NT2/D1 (cell line): ENCODE results near the gene FHDC1.

Source experiments
- DNase-seq: peaks from one replicate; pipeline ENCODE4 v3.0.0-alpha.2; 2011; ENCODE audit warnings: low read depth, low spot score
- H3K27me3 ChIP-seq: 2 replicates; pipeline ENCODE4 v1.6.0; 2011; ENCODE audit warnings: mild to moderate bottlenecking; ENCODE audit not compliant: insufficient read length, insufficient read depth
- H3K36me3 ChIP-seq: 2 replicates; pipeline ENCODE4 v1.6.1; 2011; ENCODE audit warnings: mild to moderate bottlenecking, low read length, mixed read lengths; ENCODE audit not compliant: insufficient read depth, insufficient read length
- H3K4me1 ChIP-seq: 2 replicates; pipeline ENCODE4 v1.5.1; 2011; ENCODE audit not compliant: insufficient read depth, insufficient read length
- H3K4me3 ChIP-seq: 2 replicates; pipeline ENCODE4 v1.5.1; 2011; ENCODE audit warnings: low read depth; ENCODE audit not compliant: insufficient read length
- H3K9ac ChIP-seq: 2 replicates; pipeline ENCODE4 v1.6.0; 2011; ENCODE audit warnings: low read depth; ENCODE audit not compliant: insufficient read length
- H3K9me3 ChIP-seq: 2 replicates; pipeline ENCODE4 v1.5.1; 2011; ENCODE audit warnings: mild to moderate bottlenecking, low read length; ENCODE audit not compliant: insufficient read depth
- SUZ12 ChIP-seq: IDR thresholded peaks from 2 replicates; pipeline ENCODE4 v1.6.1; 2011; ENCODE audit not compliant: insufficient read length, insufficient read depth; ENCODE audit errors: extremely low read depth
- YY1 ChIP-seq: IDR thresholded peaks from 2 replicates; pipeline ENCODE4 v1.6.1; 2011; ENCODE audit not compliant: insufficient read length, insufficient read depth
- ZNF274 ChIP-seq: IDR thresholded peaks from 2 replicates; pipeline ENCODE4 v1.6.1; 2011; ENCODE audit warnings: mild to moderate bottlenecking, low read depth, low read length

Gene FHDC1

DNA sequence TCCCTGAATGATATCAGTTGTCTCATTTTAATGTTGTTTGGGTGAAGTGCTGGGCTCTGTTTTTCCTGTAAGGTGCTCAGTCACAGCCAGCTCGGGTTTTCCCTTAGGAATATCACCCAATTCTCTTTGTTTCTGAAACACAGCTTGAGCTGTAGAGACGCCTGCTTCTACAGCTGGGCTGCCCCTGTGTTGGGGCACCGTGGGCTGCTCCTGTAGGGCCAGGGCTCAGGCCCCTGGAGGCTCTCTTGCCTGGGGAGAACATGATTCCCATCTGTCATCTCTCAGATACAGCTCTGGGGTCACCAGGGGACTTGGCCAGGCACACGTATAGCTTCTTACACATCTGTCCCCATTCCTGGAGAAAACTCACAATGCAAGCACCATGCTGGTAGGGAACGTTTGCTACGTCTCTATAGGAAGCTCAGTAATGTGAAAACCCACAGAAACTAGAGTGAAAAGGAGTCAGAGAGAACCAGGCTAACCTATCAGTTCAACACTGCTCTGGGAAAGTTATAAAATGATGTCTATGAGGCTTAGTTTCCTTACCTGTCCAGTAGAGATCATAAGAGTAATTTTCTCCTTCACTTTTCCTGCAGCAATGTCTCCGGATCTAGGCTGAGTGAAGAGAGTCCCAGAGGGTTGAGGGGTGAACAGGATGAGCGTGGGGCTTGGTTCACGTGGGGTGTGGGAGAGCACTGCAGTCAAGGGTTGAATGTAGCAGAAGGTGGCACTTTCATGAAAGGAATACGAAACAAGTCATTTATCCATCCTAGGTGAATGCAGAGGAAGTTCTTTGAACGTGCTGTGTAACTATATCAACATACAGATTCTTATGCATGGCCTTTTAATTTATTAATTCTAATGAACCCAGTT, 14.5 kb downstream of the FHDC1 start:
- Histone ChIP-seq H3K4me3 (no peak overlapping the region), H3K9me3 (no peaks in the 10 kb centered on the region), H3K4me1 (no peaks in the 10 kb centered on the region), H3K9ac (no peak overlapping the region), H3K27me3 (no peaks in the 10 kb centered on the region), H3K36me3 (no peaks in the 10 kb centered on the region)
- TF ChIP-seq YY1 (no peak), SUZ12 (no peak), ZNF274 (no peak)
- DNase-seq: no peak

- Histone ChIP-seq H3K9ac (no peak overlapping the region), H3K36me3 (no peaks in the 10 kb centered on the region), H3K4me1 (no peaks in the 10 kb centered on the region), H3K9me3 (no peaks in the 10 kb centered on the region), H3K27me3 (no peaks in the 10 kb centered on the region), H3K4me3 (no peak overlapping the region)
- DNase-seq: no peak
- no peak for TF ChIP-seq YY1
- TF ChIP-seq SUZ12: no peak
- no peak for TF ChIP-seq ZNF274
Observed at GRCh38 chr4:152951348-152951747, 15.2 kb downstream of the FHDC1 start.

- TF ChIP-seq ZNF274 (no peak), YY1 (no peak), SUZ12 (no peak)
Observed at GRCh38 chr4:152953514-152953913, 17.4 kb downstream of the FHDC1 start.

GRCh38 chr4:152954741-152955140, 18.6 kb downstream of the FHDC1 start:
- no peaks in the 10 kb centered on the region for H3K36me3 ChIP-seq
- H3K4me3 ChIP-seq: no peak overlapping the region
- no peaks in the 10 kb centered on the region for H3K27me3 ChIP-seq
- no peak for TF ChIP-seq ZNF274
- TF ChIP-seq SUZ12: no peak
- no peak for TF ChIP-seq YY1
- no peak overlapping the region for H3K9ac ChIP-seq
- DNase-seq: no peak
- no peaks in the 10 kb centered on the region for H3K4me1 ChIP-seq
- no peaks in the 10 kb centered on the region for H3K9me3 ChIP-seq

More at GRCh38 chr4:152953514-152953913, 17.4 kb downstream of the FHDC1 start:
- H3K4me3 ChIP-seq: no peak overlapping the region
- no peak overlapping the region for H3K9ac ChIP-seq
- H3K27me3 ChIP-seq: no peaks in the 10 kb centered on the region
- DNase-seq: no peak
- no peaks in the 10 kb centered on the region for H3K9me3 ChIP-seq
- no peaks in the 10 kb centered on the region for H3K36me3 ChIP-seq
- H3K4me1 ChIP-seq: no peaks in the 10 kb centered on the region

DNA sequence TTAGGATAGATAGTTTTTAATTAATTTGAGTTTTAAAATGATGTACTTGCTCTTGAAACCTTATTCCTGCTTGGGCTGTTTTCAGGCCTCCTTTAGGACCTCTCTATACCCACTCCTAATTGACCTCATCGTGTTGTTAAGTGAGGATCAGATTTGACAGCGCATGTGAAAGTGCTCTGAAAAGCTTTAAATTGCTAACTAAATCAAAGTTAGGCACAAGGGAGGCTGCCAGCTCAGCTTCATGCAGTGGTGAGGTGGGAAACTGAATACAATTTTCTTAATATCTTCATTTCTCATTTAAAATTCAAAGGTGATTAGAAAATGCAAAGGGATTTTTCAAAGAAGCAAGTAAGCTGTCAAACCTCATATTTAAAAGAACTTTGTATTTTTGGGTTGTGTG, 20.0 kb downstream of the FHDC1 start:
- no peak for TF ChIP-seq SUZ12
- no peak for TF ChIP-seq ZNF274
- TF ChIP-seq YY1: no peak
- DNase-seq: no peak
- no peaks in the 10 kb centered on the region for H3K36me3 ChIP-seq
- H3K4me3 ChIP-seq: no peak overlapping the region
- H3K4me1 ChIP-seq: no peaks in the 10 kb centered on the region
- H3K27me3 ChIP-seq: no peaks in the 10 kb centered on the region
- H3K9me3 ChIP-seq: no peaks in the 10 kb centered on the region
- no peak overlapping the region for H3K9ac ChIP-seq

DNA sequence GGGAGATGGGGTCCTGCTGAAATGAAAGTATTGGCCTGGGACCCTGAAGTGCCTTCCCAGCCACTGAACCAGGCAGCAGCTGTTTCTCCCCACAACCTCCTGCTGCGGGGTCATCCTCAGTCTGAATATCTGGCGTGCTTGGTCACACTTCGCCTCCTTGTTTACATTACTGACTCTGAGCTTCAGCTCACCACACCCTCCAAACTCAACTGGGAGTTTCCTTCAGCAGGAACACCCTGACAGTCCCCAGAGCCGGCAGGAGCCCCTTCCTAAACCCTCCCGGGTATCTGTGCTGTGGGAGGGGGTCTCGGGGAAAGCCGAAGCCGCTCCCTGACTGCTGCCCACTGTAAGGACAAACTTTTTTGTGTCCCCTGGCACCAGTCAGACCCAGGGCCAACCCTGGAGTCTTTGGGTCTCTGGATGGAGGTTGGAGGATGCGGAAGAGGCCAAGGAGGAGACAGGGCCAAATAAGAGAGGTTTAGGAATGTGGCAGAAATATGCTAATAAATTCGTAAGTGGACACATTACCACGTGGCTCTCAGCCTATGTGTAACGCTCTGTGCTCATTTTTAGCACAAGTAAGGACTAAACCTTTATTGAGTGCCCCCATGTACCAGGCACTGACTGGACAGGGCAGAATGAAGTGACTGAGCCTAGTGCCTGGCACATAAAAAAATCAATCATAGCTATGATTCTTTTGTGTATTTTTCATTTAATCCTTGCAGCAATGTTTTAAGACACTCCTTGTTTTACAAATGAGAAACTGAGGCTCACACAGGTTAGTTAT, 20.7 kb downstream of the FHDC1 start:
- Histone ChIP-seq H3K4me3 (no peak overlapping the region), H3K9me3 (no peaks in the 10 kb centered on the region), H3K36me3 (no peaks in the 10 kb centered on the region), H3K4me1 (no peaks in the 10 kb centered on the region), H3K27me3 (no peaks in the 10 kb centered on the region), H3K9ac (no peak overlapping the region)
- no peak for DNase-seq
- TF ChIP-seq SUZ12: no peak
- no peak for TF ChIP-seq ZNF274

GRCh38 chr4:152957437-152958171, 21.5 kb downstream of the FHDC1 start:
- Histone ChIP-seq H3K27me3 (no peaks in the 10 kb centered on the region), H3K9me3 (no peaks in the 10 kb centered on the region), H3K4me1 (no peaks in the 10 kb centered on the region), H3K36me3 (no peaks in the 10 kb centered on the region), H3K9ac (no peak overlapping the region), H3K4me3 (no peak overlapping the region)
- TF ChIP-seq SUZ12 (no peak), ZNF274 (no peak), YY1 (no peak)
- DNase-seq: no peak
